T-cell (primary cell): ENCODE measurements around the gene ASB7. TPM values are rescaled to one million over a fixed set of nuclear protein-coding genes. Genes with fewer than 3 reads are reported as not detected.

Experiments used
- ATAC-seq, 4 experiments: fragments of 200-7000 bp in 3 of 4; fragments of 150-1000 bp in 1 of 4; cut with Tn5 transposase; replicated peaks in 1 of 4; 1 replicate in 3 of 4; 2 replicates in 1 of 4; pipeline ENCODE4 v1.10.0; 2021; ENCODE audit warnings: moderate library complexity in 3 of 4, mild to moderate bottlenecking in 2 of 4, moderate number of reproducible peaks in 1 of 4
- CTCF ChIA-PET, 2 donors: fragments of 300-600 bp; sonication (Branson Sonifier 250); formaldehyde crosslinking; loops; one replicate each; lab custom pipeline; 2022; ENCODE audit warnings: antibody characterized with exemption in 2 of 2; lab: Charles Lee
- POLR2A ChIA-PET, 2 donors: fragments of 300-600 bp; sonication (Branson Sonifier 250); formaldehyde crosslinking; loops; one replicate each; lab custom pipeline; 2022; ENCODE audit warnings: antibody characterized with exemption in 2 of 2; lab: Charles Lee
- DNase-seq, 35 experiments: peaks; one replicate each; pipeline versions ENCODE4 v3.0.0 to v3.0.0-alpha.2; 2013 to 2023
- H3K27ac ChIP-seq: one replicate; pipeline ENCODE4 v1.5.1; 2013; ENCODE audit warnings: low read length
- H3K27me3 ChIP-seq, 2 experiments: replicated peaks in 1 of 2; 1 replicate in 1 of 2; 2 replicates in 1 of 2; pipeline versions ENCODE4 v1.6.1 to v1.7.0; 2013; ENCODE audit warnings: low read length in 1 of 2, mixed read lengths in 1 of 2; ENCODE audit not compliant: control insufficient read depth in 2 of 2, insufficient read depth in 2 of 2; ENCODE audit errors: extremely low read depth in 1 of 2
- H3K36me3 ChIP-seq, 2 donors: 1 replicate in 1 of 2; 2 replicates in 1 of 2; pipeline versions ENCODE4 v1.6.1 to v1.7.0; 2013; ENCODE audit warnings: low read length in 1 of 2; ENCODE audit not compliant: control insufficient read depth in 2 of 2, insufficient read depth in 1 of 2; ENCODE audit errors: extremely low read depth in 1 of 2
- H3K4me1 ChIP-seq, 2 experiments: 1 replicate in 1 of 2; 2 replicates in 1 of 2; pipeline versions ENCODE4 v1.6.1 to v1.7.0; 2013; ENCODE audit warnings: low read length in 2 of 2, mixed read lengths in 1 of 2; ENCODE audit not compliant: insufficient read depth in 2 of 2, control insufficient read depth in 1 of 2; ENCODE audit errors: extremely low read depth in 1 of 2
- H3K4me3 ChIP-seq, 2 donors: 1 replicate in 1 of 2; 2 replicates in 1 of 2; pipeline versions ENCODE4 v1.5.1 to v1.7.0; 2013; ENCODE audit warnings: mild to moderate bottlenecking in 2 of 2, low read length in 1 of 2, moderate library complexity in 1 of 2; ENCODE audit not compliant: control insufficient read depth in 1 of 2; ENCODE audit errors: extremely low read depth in 1 of 2
- H3K9me3 ChIP-seq: 2 replicates; pipeline ENCODE4 v1.7.0; 2013
- H3K27ac Mint-ChIP-seq, 2 donors: one replicate each; pipeline ENCODE4 v1.8.0; 2020 to 2021; ENCODE audit warnings: mild to moderate bottlenecking in 2 of 2, mixed read lengths in 2 of 2
- H3K27me3 Mint-ChIP-seq, 2 donors: one replicate each; pipeline ENCODE4 v1.8.0; 2021 to 2022; ENCODE audit warnings: mixed read lengths in 2 of 2
- H3K36me3 Mint-ChIP-seq: one replicate; pipeline ENCODE4 v1.8.0; 2021; ENCODE audit warnings: mixed read lengths
- H3K4me1 Mint-ChIP-seq, 3 donors: one replicate each; pipeline ENCODE4 v1.8.0; 2020 to 2022; ENCODE audit warnings: mixed read lengths in 3 of 3, mild to moderate bottlenecking in 1 of 3
- H3K4me3 Mint-ChIP-seq, 3 donors: one replicate each; pipeline ENCODE4 v1.8.0; 2020 to 2022; ENCODE audit warnings: mild to moderate bottlenecking in 3 of 3, mixed read lengths in 3 of 3, moderate library complexity in 3 of 3
- H3K9me3 Mint-ChIP-seq, 3 donors: one replicate each; pipeline ENCODE4 v1.8.0; 2020 to 2022; ENCODE audit warnings: mixed read lengths in 3 of 3
- WGBS: methylation state at CpG from one replicate; pipeline ENCODE4 v1.1.5; 2013; ENCODE audit warnings: missing lambda C conversion rate; ENCODE audit not compliant: insufficient coverage; 5-methylcytosine and 5-hydroxymethylcytosine counted together
- total RNA-seq, 35 experiments: library from RNA in 6 of 35; stranded (reverse) in 6 of 35; fragments of 120-200 nt in 1 of 35; gene quantifications; one replicate each; pipeline versions ENCODE4 v1.2.1 to v1.2.4 and lab custom pipeline; 2013 to 2026

The ASB7 gene
- total RNA-seq, 5 donors from 2014 or later (not counting 1 experiment from before 2014, with no cell fraction given): 17.7 to 24.8 (median 21.8) TPM

GRCh38 chr15:100694381-100695021 is 92.1 kb downstream of the ASB7 start:
- WGBS: 60% methylated on average over 2 of the region's 4 CpGs
- DNase-seq: no peak

GRCh38 chr15:100695048-100695447 is 92.7 kb downstream of the ASB7 start:
- ChIA-PET POLR2A (no interaction called here), CTCF (no interaction called here)
- ATAC-seq (no peak), DNase-seq (no peak)
- no CpG with 5 or more reads among the region's 3 CpGs for WGBS
- no peaks in the 10 kb centered on the region for H3K36me3 ChIP-seq
- Mint-ChIP-seq H3K4me1 (no peaks in the 10 kb centered on the region), H3K36me3 (no peaks in the 10 kb centered on the region), H3K9me3 (peaks cover 0 to 6% (median 0%) of the 10 kb centered on the region in 3 donors), H3K27ac (no peak overlapping the region), H3K4me3 (no peak overlapping the region), H3K27me3 (peaks cover 9 to 15% of the 10 kb centered on the region in 2 donors)
- peaks cover 0 to 11% of the 10 kb centered on the region in 2 experiments for H3K27me3 ChIP-seq
- H3K4me3 ChIP-seq: no peak overlapping the region
- H3K4me1 ChIP-seq: no peaks in the 10 kb centered on the region
- H3K9me3 ChIP-seq: no peaks in the 10 kb centered on the region
- no peak overlapping the region for H3K27ac ChIP-seq

More at GRCh38 chr15:100694381-100695021, 92.1 kb downstream of the ASB7 start:
- H3K4me3 Mint-ChIP-seq: no peak overlapping the region
- peaks cover 0 to 6% (median 0%) of the 10 kb centered on the region in 3 donors for H3K9me3 Mint-ChIP-seq
- Histone ChIP-seq H3K27me3 (peaks cover 0 to 11% of the 10 kb centered on the region in 2 experiments), H3K4me3 (no peak overlapping the region), H3K27ac (no peak overlapping the region), H3K9me3 (no peaks in the 10 kb centered on the region), H3K36me3 (no peaks in the 10 kb centered on the region), H3K4me1 (no peaks in the 10 kb centered on the region)
- H3K27me3 Mint-ChIP-seq: peaks cover 9 to 15% of the 10 kb centered on the region in 2 donors
- ATAC-seq: no peak
- ChIA-PET POLR2A (no interaction called here), CTCF (no interaction called here)
- H3K4me1 Mint-ChIP-seq: no peaks in the 10 kb centered on the region
- H3K27ac Mint-ChIP-seq: no peak overlapping the region
- no peaks in the 10 kb centered on the region for H3K36me3 Mint-ChIP-seq

GRCh38 chr15:100696452-100696851 is 94.1 kb downstream of the ASB7 start:
- WGBS: 83% methylated on average over 2 of the region's 3 CpGs
- Mint-ChIP-seq H3K4me1 (no peaks in the 10 kb centered on the region), H3K27ac (no peak overlapping the region), H3K27me3 (peaks cover 16 to 18% of the 10 kb centered on the region in 2 donors), H3K36me3 (no peaks in the 10 kb centered on the region), H3K4me3 (no peak overlapping the region), H3K9me3 (peaks cover 0 to 6% (median 0%) of the 10 kb centered on the region in 3 donors)
- Histone ChIP-seq H3K4me3 (no peak overlapping the region), H3K27ac (no peak overlapping the region), H3K36me3 (no peaks in the 10 kb centered on the region), H3K4me1 (no peaks in the 10 kb centered on the region), H3K9me3 (no peaks in the 10 kb centered on the region), H3K27me3 (peaks cover 0 to 7% of the 10 kb centered on the region in 2 experiments)
- ChIA-PET CTCF (no interaction called here), POLR2A (no interaction called here)
- ATAC-seq (no peak), DNase-seq (no peak)

Other genes starting within 250 kb of the ASB7 start
- gene CERS3, start 73.6 kb upstream of the ASB7 start, total RNA-seq: 1 to 10 TPM; 1.1 to 3.5 (median 2.6) TPM
- 10 to 100 TPM; 42.9 to 88.1 (median 77.0) TPM for gene LINS1, start 405 bp upstream of the ASB7 start, total RNA-seq